ENCODE results near the gene PTX3.

The PTX3 gene
- total RNA-seq = 0 to 0.19 (median 0.16) reads per million in 3 experiments

GRCh38 chr3:157436583-157437291 lies at the start of gene PTX3:
TSS of gene PTX3 (plus strand) at chr3:157436850. CDS start at chr3:157436934, 84 bp downstream.
- DNase-seq = no peak

GRCh38 chr3:157387708-157388435 lies 48.8 kb upstream of the PTX3 start:
- no peak for DNase-seq

- DNase-seq = no peak
Measured at GRCh38 chr3:157388976-157389375, 47.7 kb upstream of the PTX3 start.

- DNase-seq = no peak
Measured at GRCh38 chr3:157390713-157391515, 45.7 kb upstream of the PTX3 start.

GRCh38 chr3:157392104-157392503 lies 44.5 kb upstream of the PTX3 start:
- DNase-seq = no peak

GRCh38 chr3:157393113-157393512 lies 43.5 kb upstream of the PTX3 start:
- DNase-seq = no peak

GRCh38 chr3:157394411-157394810 lies 42.2 kb upstream of the PTX3 start:
- DNase-seq = no peak

- DNase-seq = no peak
Measured at GRCh38 chr3:157398598-157398997, 38.1 kb upstream of the PTX3 start.

- DNase-seq = no peak
Measured at GRCh38 chr3:157404381-157404780, 32.3 kb upstream of the PTX3 start.

GRCh38 chr3:157405457-157405856 lies 31.2 kb upstream of the PTX3 start:
- no peak for DNase-seq

- DNase-seq = no peak
Measured at GRCh38 chr3:157406394-157406793, 30.3 kb upstream of the PTX3 start.

GRCh38 chr3:157407769-157408168 lies 28.9 kb upstream of the PTX3 start:
- no peak for DNase-seq

GRCh38 chr3:157408499-157409149 lies 28.0 kb upstream of the PTX3 start:
- DNase-seq = no peak

GRCh38 chr3:157409516-157409915 lies 27.1 kb upstream of the PTX3 start:
- no peak for DNase-seq

- DNase-seq = no peak
Measured at GRCh38 chr3:157410945-157411344, 25.7 kb upstream of the PTX3 start.

- DNase-seq = no peak
Measured at GRCh38 chr3:157412323-157412855, 24.3 kb upstream of the PTX3 start.

- no peak for DNase-seq
Measured at GRCh38 chr3:157414861-157415260, 21.8 kb upstream of the PTX3 start.

- DNase-seq = no peak
Measured at GRCh38 chr3:157416347-157417087, 20.1 kb upstream of the PTX3 start.

- DNase-seq = no peak
Measured at GRCh38 chr3:157417247-157417646, 19.4 kb upstream of the PTX3 start.

GRCh38 chr3:157418104-157418503 lies 18.5 kb upstream of the PTX3 start:
- no peak for DNase-seq

GRCh38 chr3:157420606-157421130 lies 16.0 kb upstream of the PTX3 start:
- no peak for DNase-seq

- no peak for DNase-seq
Measured at GRCh38 chr3:157423337-157423736, 13.3 kb upstream of the PTX3 start.
